ENCODE data around the gene MORN5.

The MORN5 gene

DNA sequence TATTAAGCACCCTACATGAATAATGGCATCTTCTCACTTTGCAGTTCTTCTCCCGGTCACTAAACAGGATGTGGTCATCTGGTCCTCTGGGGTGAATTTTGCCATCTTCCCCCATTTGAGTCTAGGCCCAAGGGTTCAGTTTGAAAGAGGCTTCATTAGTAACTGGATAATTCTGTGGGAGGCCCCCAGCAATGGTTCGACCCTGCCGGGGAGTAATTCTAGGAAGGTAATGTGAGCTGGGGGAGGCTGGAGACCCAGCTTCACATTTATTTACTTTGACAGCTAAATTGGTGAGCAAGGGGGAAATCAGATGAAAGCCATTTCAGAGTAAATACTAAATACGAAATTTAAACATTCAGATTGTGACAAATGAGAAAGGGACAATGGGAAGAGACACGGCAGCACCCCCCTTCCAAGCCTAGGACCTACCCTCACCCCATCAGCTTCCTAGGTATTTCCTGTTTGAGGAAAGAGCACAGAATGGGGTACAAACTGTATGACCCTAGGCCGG is 73.1 kb downstream of the MORN5 start:
- no peak overlapping the region for H3K4me3 ChIP-seq (ENCODE audit: control insufficient read depth, low read depth, low read length)
- DNase-seq (ENCODE audit: low read depth), result no peak
- TF ChIP-seq, protein P1, sequence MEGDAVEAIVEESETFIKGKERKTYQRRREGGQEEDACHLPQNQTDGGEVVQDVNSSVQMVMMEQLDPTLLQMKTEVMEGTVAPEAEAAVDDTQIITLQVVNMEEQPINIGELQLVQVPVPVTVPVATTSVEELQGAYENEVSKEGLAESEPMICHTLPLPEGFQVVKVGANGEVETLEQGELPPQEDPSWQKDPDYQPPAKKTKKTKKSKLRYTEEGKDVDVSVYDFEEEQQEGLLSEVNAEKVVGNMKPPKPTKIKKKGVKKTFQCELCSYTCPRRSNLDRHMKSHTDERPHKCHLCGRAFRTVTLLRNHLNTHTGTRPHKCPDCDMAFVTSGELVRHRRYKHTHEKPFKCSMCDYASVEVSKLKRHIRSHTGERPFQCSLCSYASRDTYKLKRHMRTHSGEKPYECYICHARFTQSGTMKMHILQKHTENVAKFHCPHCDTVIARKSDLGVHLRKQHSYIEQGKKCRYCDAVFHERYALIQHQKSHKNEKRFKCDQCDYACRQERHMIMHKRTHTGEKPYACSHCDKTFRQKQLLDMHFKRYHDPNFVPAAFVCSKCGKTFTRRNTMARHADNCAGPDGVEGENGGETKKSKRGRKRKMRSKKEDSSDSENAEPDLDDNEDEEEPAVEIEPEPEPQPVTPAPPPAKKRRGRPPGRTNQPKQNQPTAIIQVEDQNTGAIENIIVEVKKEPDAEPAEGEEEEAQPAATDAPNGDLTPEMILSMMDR (conservative IDR thresholded peaks at IDR 0.05; ENCODE audit: control insufficient read depth, insufficient read depth, low read depth, low read length), result no peak

DNA sequence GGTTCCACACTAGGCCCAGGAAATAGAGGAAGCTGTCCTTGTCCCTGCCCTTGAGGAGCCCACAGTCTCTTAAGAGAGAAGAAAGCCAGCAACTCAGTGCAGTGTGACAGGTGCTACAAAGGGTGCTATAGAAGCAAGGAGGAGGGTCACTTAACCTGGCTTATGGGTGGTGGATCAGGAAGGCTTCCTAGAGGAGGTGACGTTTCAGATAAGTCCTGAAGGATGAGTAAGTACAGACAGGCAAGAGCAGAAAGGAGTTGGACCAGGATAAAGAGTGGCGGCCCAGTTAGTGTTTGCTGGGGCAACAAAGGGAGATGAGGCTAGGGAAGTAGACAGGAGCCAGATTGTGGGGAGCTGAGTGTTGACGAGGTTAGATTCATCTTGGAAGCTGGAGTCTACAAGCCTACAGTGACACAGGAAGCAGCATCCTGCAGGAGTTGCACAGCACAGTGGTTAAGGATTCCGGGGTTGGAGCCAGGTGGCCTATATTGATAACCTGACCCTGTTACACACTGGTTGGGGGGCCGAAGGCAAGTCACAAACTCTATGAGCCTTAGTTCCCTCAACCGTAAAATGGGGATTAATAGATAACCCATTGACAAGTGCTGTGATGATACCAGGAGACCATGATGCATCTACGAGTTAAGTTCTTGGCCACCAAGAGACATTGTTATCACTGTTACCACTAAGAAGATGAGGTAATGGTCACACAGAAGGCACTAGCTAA is 74.5 kb downstream of the MORN5 start:
- TF ChIP-seq, protein P1 (conservative IDR thresholded peaks at IDR 0.05; ENCODE audit: control insufficient read depth, insufficient read depth, low read depth, low read length), result no peak
- H3K4me3 ChIP-seq (ENCODE audit: control insufficient read depth, low read depth, low read length), result no peak overlapping the region
- DNase-seq (ENCODE audit: low read depth), result no peak

DNA sequence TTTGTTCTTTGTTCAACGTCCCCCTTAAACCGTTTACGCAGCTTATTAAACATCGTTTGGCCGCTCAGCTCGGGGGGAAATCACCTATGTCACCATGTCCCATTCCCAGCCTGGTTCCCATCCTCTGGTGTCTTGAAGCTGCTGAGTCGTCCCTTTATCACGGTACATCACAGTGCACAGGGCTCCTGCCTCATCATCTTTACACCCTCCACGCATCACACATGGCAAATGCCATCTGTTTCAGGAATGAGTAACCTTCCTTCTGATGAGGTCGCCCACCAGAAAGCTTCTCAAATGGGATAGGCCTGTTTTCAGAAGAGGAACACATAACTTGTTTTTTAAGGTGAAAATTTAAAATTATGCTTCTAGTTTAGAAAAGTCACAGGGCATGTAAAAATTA is 77.0 kb downstream of the MORN5 start:
- TF ChIP-seq, protein P1 (conservative IDR thresholded peaks at IDR 0.05; ENCODE audit: control insufficient read depth, insufficient read depth, low read depth, low read length), result no peak
- peak; percentile 20 for DNase-seq (ENCODE audit: low read depth)
- no peak overlapping the region for H3K4me3 ChIP-seq (ENCODE audit: control insufficient read depth, low read depth, low read length)

DNA sequence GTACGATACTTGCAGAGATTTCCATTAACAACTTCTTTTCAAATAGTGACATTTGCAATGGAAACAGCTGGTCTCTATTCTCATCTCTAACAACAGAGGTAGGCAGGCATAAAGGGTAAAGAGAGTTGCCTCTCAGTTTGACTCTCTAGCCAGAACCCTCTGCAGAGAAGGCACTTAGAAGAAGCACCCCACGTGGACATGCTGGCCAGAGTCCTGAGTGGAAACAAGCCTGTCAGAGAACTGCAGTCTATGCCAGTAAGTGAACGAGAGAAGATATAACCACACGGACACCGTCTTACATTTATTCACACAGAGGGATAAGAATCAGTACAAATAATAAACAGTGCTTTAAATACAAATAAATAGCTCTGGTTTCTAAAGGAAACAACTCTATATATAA is 80.0 kb downstream of the MORN5 start:
- no peak for DNase-seq (ENCODE audit: low read depth)
- no peak overlapping the region for H3K4me3 ChIP-seq (ENCODE audit: control insufficient read depth, low read depth, low read length)
- TF ChIP-seq, protein P1 (conservative IDR thresholded peaks at IDR 0.05; ENCODE audit: control insufficient read depth, insufficient read depth, low read depth, low read length), result no peak

DNA sequence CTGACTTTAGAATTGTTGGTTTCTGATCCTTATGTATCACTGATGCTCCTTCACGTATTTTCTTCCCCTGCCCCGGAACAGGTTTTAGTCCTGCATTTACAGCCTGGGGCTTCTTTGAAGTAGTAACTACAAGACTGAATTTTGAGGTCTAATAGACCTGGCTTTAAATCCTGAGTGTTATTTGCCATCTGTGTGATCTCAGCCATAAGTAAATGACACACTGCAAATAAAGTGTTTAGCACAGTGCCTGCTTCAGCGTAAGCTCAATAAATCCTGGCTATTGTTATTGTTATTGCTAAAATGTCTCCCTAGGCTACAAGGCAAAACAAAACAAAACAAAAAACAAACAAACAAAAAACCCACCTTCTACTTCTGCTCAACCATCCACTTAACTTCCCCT is 84.6 kb downstream of the MORN5 start:
- H3K4me3 ChIP-seq (ENCODE audit: control insufficient read depth, low read depth, low read length), result no peak overlapping the region
- TF ChIP-seq, protein P1 (conservative IDR thresholded peaks at IDR 0.05; ENCODE audit: control insufficient read depth, insufficient read depth, low read depth, low read length), result no peak
- DNase-seq (ENCODE audit: low read depth), result no peak

DNA sequence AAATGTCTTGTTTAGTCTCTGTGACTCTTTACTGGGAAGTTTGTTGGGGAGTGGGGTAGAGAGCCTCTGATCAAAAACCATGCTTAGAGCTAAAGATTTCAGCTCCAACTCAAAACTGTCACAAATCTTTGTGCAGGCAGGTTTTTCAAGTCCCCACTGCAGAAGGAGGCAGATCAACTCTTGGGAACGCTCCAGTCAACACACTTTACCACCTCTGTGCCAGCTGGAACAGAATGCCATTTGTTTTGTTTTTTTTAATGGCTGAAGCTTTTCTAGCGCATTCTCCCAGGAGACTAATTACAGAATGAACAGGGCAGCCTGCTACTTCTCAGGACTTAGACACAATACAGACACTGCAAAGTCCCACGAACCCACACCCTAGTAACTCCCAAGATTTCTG is 87.0 kb downstream of the MORN5 start:
- TF ChIP-seq, protein P1 (conservative IDR thresholded peaks at IDR 0.05; ENCODE audit: control insufficient read depth, insufficient read depth, low read depth, low read length), result no peak
- H3K4me3 ChIP-seq (ENCODE audit: control insufficient read depth, low read depth, low read length), result no peak overlapping the region
- DNase-seq (ENCODE audit: low read depth), result no peak
